ENCODE results near the gene TMTC4. TPM values are rescaled to one million over a fixed set of nuclear protein-coding genes. Genes with fewer than 3 reads are reported as not detected.
A peak's percentile ranks its signal among the peaks of the same experiment; 100 is the strongest.

Gene TMTC4
- total and polyA plus RNA-seq, 2 of the 4 experiments (the other 2 are of a cell fraction) = 8.4 to 14.3 TPM

GRCh38 chr13:100619940-100620339 is 54.7 kb downstream of the TMTC4 start:
- intact Hi-C loops (cut with micrococcal nuclease) = no loop called here
- Histone ChIP-seq H3K4me2 (ENCODE audit: low read depth, low read length) (no peak overlapping the region), H2AK9ac (replicated peaks; ENCODE audit: low read depth, low read length, poor library complexity) (no peak overlapping the region), H2BK5ac (ENCODE audit: low read depth, low read length, poor library complexity, severe bottlenecking) (no peak overlapping the region), H3K27ac (ENCODE audit: insufficient read depth, low read length) (no peak overlapping the region), H4K91ac (ENCODE audit: insufficient read depth, low read depth, low read length) (no peak overlapping the region), H3K36me3 (ENCODE audit: control insufficient read depth, insufficient read depth, low read length) (peaks cover 5% of the 10 kb centered on the region; the same call in 1 of the 2 replicates), H2BK15ac (ENCODE audit: low read depth, low read length) (no peak overlapping the region), H2AK5ac (ENCODE audit: low read depth, low read length) (no peak overlapping the region), H3K4ac (ENCODE audit: low read depth, low read length) (no peak overlapping the region), H4K5ac (ENCODE audit: low read depth, low read length) (no peak overlapping the region), H2BK120ac (ENCODE audit: low read depth, low read length) (no peak overlapping the region), H3K79me1 (ENCODE audit: low read depth in 1 of 2, low read length in 2 of 2) (no peaks in the 10 kb centered on the region), H3K23ac (ENCODE audit: low read depth, low read length) (no peak overlapping the region), H3K18ac (ENCODE audit: low read depth, low read length) (no peak overlapping the region), H3K4me1 (ENCODE audit: control insufficient read depth, insufficient read depth, low read length) (no peaks in the 10 kb centered on the region), H4K20me1 (ENCODE audit: insufficient read depth, low read length) (no peaks in the 10 kb centered on the region), H3K4me3 (ENCODE audit: insufficient read depth, low read depth, low read length) (no peak overlapping the region), H2AFZ (replicated peaks; ENCODE audit: low read length, poor library complexity) (peak overlapping the region; percentile 18), H3K27me3 (ENCODE audit: control insufficient read depth, insufficient read depth, low read length) (no peaks in the 10 kb centered on the region), H4K8ac (ENCODE audit: low read depth in 2 of 2, low read length in 2 of 2) (no peak overlapping the region), H3K9ac (ENCODE audit: low read depth, low read length) (no peak overlapping the region), H3K14ac (replicated peaks; ENCODE audit: low read depth, low read length) (no peak overlapping the region), H2BK20ac (ENCODE audit: low read depth, low read length) (no peak overlapping the region), H3K9me1 (ENCODE audit: insufficient read depth, low read length) (no peaks in the 10 kb centered on the region), H3K9me3 (ENCODE audit: control insufficient read depth, insufficient read depth, low read length) (no peaks in the 10 kb centered on the region), H3K56ac (ENCODE audit: extremely low read depth, insufficient read depth, low read length) (no peak overlapping the region)
- ATAC-seq (ENCODE audit: low read depth) (no peak), DNase-seq (no peak)
- ChIA-PET CTCF (no interaction called here), POLR2A (ENCODE audit: unreplicated experiment) (no interaction called here)
- dilution Hi-C loops (cut with HindIII; ENCODE audit: low sequenced_read_pairs, unreplicated experiment) = no loop called here
- in situ Hi-C loops (cut with MboI; ENCODE audit: low sequenced_read_pairs) = no loop called here
- no peak for TF ChIP-seq MAFK (IDR thresholded peaks at IDR 0.05; ENCODE audit: low read depth, low read length)
- no peak for TF ChIP-seq USF2 (IDR thresholded peaks at IDR 0.05; ENCODE audit: low read depth, low read length)
- no peak for TF ChIP-seq SMC3 (IDR thresholded peaks at IDR 0.05; ENCODE audit: low read depth, low read length)
- TF ChIP-seq CTCF (conservative IDR thresholded peaks at IDR 0.05; ENCODE audit: low read depth, low read length) = no peak
- no peak for TF ChIP-seq BHLHE40 (IDR thresholded peaks at IDR 0.05; ENCODE audit: low read depth, low read length)
- no peak for TF ChIP-seq RFX5 (IDR thresholded peaks at IDR 0.05; ENCODE audit: low read depth, low read length)
- no peak for TF ChIP-seq FOS (IDR thresholded peaks at IDR 0.05; ENCODE audit: low read depth, low read length)
- TF ChIP-seq RAD21 (IDR thresholded peaks at IDR 0.05; ENCODE audit: low read length) = no peak
- no peak for TF ChIP-seq NFE2L2 (IDR thresholded peaks at IDR 0.05; ENCODE audit: low read depth, low read length)
- TF ChIP-seq MXI1 (IDR thresholded peaks at IDR 0.05; ENCODE audit: borderline replicate concordance, low read depth, low read length) = no peak
- TF ChIP-seq, protein P1, sequence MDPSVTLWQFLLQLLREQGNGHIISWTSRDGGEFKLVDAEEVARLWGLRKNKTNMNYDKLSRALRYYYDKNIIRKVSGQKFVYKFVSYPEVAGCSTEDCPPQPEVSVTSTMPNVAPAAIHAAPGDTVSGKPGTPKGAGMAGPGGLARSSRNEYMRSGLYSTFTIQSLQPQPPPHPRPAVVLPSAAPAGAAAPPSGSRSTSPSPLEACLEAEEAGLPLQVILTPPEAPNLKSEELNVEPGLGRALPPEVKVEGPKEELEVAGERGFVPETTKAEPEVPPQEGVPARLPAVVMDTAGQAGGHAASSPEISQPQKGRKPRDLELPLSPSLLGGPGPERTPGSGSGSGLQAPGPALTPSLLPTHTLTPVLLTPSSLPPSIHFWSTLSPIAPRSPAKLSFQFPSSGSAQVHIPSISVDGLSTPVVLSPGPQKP (IDR thresholded peaks at IDR 0.05; ENCODE audit: borderline replicate concordance, low read depth, low read length) = no peak
- no peak for TF ChIP-seq POLR2A (IDR thresholded peaks at IDR 0.05; ENCODE audit: low read depth, low read length)
- TF ChIP-seq CEBPB (IDR thresholded peaks at IDR 0.05; ENCODE audit: low read depth, low read length) = no peak
- no peak for TF ChIP-seq CHD1 (IDR thresholded peaks at IDR 0.05; ENCODE audit: low read depth, low read length)
- TF ChIP-seq MAZ (IDR thresholded peaks at IDR 0.05; ENCODE audit: borderline replicate concordance, low read depth, low read length) = no peak
- TF ChIP-seq RCOR1 (IDR thresholded peaks at IDR 0.05; ENCODE audit: insufficient replicate concordance, low read length) = no peak
- no TSS peak for BruUV-seq (replicated peaks)
- WGBS, 2 experiments (ENCODE audit: extremely low coverage in 2 of 2, insufficient read length in 1 of 2) = no CpG with 5 or more reads among the region's 2 CpGs

All from IMR-90 (cell line).